Hepatocyte (in vitro differentiated cells): Measurements from ENCODE around the gene PLEKHA7.

ENCODE experiments used
- EZH2 ChIP-seq: fragments of 200-600 bp; sonication (generic); IDR thresholded peaks from 2 replicates; pipeline ENCODE4 v1.6.1; 2016; ENCODE audit warnings: antibody characterized with exemption, mild to moderate bottlenecking, borderline replicate concordance
- EZH2phosphoT487 ChIP-seq: fragments of 200-600 bp; sonication (generic); IDR thresholded peaks from one replicate; pipeline ENCODE4 v1.6.1; 2018; ENCODE audit warnings: antibody characterized with exemption, mild to moderate bottlenecking, low read depth, moderate library complexity; ENCODE audit not compliant: unreplicated experiment, severe bottlenecking
- TF ChIP-seq, protein P1 (sequence below): fragments of 200-600 bp; sonication (generic); IDR thresholded peaks from 2 replicates; pipeline ENCODE4 v1.5.1; 2016; ENCODE audit warnings: antibody characterized with exemption, mild to moderate bottlenecking; ENCODE audit not compliant: poor library complexity

DNA sequence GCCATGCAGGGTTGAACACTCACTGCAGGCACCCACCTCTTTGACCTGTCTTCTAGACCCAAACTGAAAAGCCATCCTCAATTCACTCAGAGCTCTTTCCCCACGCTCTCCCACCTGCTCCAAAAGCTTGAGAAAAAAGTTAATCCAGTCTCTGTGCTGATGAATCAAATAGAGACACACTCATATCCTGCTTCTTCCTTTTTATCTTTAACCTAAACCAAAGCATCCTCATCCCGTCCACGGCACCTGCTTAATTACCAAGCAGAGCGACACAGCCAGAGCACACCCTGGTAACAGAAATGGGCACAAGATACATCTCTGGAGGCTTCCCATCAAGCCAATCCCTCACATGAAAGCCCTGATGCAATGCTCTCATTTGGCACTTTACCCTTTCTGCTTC, 102.6 kb downstream of the PLEKHA7 start:
- TF ChIP-seq, protein P1, sequence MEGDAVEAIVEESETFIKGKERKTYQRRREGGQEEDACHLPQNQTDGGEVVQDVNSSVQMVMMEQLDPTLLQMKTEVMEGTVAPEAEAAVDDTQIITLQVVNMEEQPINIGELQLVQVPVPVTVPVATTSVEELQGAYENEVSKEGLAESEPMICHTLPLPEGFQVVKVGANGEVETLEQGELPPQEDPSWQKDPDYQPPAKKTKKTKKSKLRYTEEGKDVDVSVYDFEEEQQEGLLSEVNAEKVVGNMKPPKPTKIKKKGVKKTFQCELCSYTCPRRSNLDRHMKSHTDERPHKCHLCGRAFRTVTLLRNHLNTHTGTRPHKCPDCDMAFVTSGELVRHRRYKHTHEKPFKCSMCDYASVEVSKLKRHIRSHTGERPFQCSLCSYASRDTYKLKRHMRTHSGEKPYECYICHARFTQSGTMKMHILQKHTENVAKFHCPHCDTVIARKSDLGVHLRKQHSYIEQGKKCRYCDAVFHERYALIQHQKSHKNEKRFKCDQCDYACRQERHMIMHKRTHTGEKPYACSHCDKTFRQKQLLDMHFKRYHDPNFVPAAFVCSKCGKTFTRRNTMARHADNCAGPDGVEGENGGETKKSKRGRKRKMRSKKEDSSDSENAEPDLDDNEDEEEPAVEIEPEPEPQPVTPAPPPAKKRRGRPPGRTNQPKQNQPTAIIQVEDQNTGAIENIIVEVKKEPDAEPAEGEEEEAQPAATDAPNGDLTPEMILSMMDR: no peak
- TF ChIP-seq EZH2 (no peak), EZH2phosphoT487 (no peak)
